Peyer's patch (tissue), 4 donors: ENCODE data around the gene SEMA3F. TPM values are rescaled to one million over a fixed set of nuclear protein-coding genes. Genes with fewer than 3 reads are reported as not detected.
"Not testable (repeated sequence)": the region's sequence is repeated elsewhere in the genome, so short reads cannot be mapped to it uniquely, and the experiment has no call there.

Experiments
- DNase-seq, 3 donors: peaks; one replicate each; pipeline ENCODE4 v3.0.0-alpha.2; 2017 to 2019
- H3K27ac ChIP-seq, 4 donors: fragments of 200-600 bp; sonication (generic); one replicate each; pipeline ENCODE4 v1.5.1; 2016 to 2019
- H3K27me3 ChIP-seq, 2 donors: fragments of 200-600 bp; sonication (generic); one replicate each; pipeline ENCODE4 v1.5.1; 2019
- H3K36me3 ChIP-seq, 3 donors: fragments of 200-600 bp; sonication (generic); one replicate each; pipeline ENCODE4 v1.5.1; 2016 to 2019
- H3K4me1 ChIP-seq, 4 donors: fragments of 200-600 bp; sonication (generic); one replicate each; pipeline ENCODE4 v1.5.1; 2016 to 2019
- H3K4me3 ChIP-seq, 4 donors: fragments of 200-600 bp; sonication (generic); 1 replicate in 3 of 4; 2 replicates in 1 of 4; pipeline ENCODE4 v1.5.1; 2016 to 2019; ENCODE audit warnings: mild to moderate bottlenecking in 1 of 4
- H3K9me3 ChIP-seq, 4 donors: fragments of 200-600 bp; sonication (generic); one replicate each; pipeline ENCODE4 v1.5.1; 2016 to 2019; ENCODE audit warnings: mild to moderate bottlenecking in 1 of 4
- POLR2A ChIP-seq, 2 donors: fragments of 450-650 bp; IDR thresholded peaks; one replicate each; pipeline ENCODE4 v1.5.1; 2017; ENCODE audit warnings: antibody characterized with exemption in 2 of 2, mild to moderate bottlenecking in 2 of 2, moderate library complexity in 2 of 2
- total RNA-seq, 4 donors: library from RNA; depleted of rRNA; stranded (reverse); fragments of >200 nt; gene quantifications; one replicate each; pipeline ENCODE4 v1.1.0, GENCODE V29; 2016
- TF ChIP-seq, protein P1 (sequence below), 6 experiments: fragments of 450-650 bp in 4 of 6; fragments of 200-600 bp in 2 of 6; sonication (generic) in 1 of 6; IDR thresholded peaks; one replicate each; pipeline ENCODE4 v1.5.1; 2017 to 2019; ENCODE audit warnings: antibody characterized with exemption in 6 of 6, mild to moderate bottlenecking in 3 of 6, moderate library complexity in 1 of 6

Gene SEMA3F
- total RNA-seq, 4 donors from 2014 or later: 21.2 to 41.0 (median 23.2) TPM

DNA sequence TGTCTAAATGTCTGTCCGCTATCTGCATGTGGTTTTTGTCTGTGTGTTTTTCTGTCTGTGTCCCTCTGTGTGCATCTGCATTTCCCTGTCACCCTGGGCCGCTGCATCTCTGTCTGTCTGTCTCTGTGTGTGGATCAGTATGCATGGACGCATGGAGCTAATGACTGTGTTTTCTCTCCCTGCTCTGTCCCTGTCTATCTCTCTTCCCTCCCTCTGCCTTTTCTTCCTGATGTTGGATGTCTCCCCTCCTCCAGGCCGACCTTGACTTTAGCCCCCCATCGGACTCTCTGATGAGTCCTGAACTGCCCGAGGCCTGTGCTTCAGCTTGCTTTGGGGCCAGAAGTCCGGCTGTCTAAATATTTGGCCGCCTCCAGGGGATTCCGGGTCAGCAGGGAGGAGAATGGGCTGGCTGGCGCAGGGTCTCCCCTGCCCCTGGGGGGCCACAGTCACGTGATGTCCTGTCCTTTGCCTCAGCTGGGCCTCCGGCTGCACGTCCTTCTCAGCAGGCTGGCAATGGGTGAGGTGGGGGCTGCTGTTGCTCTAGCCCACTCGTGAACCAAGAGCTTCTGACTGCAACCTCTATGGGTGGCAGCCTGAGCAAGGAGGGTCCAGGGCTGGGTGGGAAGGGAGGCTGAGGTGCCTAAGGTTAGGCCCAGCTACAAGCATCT, 53.7 kb downstream of the SEMA3F start:
- Histone ChIP-seq H3K36me3 (no peaks in the 10 kb centered on the region), H3K4me3 (no peak overlapping the region), H3K27ac (no peak overlapping the region), H3K27me3 (peaks cover 0 to 23% of the 10 kb centered on the region in 2 donors), H3K9me3 (no peaks in the 10 kb centered on the region), H3K4me1 (peaks cover 4 to 23% (median 11%) of the 10 kb centered on the region in 4 donors)
- no peak for DNase-seq
- TF ChIP-seq, protein P1, sequence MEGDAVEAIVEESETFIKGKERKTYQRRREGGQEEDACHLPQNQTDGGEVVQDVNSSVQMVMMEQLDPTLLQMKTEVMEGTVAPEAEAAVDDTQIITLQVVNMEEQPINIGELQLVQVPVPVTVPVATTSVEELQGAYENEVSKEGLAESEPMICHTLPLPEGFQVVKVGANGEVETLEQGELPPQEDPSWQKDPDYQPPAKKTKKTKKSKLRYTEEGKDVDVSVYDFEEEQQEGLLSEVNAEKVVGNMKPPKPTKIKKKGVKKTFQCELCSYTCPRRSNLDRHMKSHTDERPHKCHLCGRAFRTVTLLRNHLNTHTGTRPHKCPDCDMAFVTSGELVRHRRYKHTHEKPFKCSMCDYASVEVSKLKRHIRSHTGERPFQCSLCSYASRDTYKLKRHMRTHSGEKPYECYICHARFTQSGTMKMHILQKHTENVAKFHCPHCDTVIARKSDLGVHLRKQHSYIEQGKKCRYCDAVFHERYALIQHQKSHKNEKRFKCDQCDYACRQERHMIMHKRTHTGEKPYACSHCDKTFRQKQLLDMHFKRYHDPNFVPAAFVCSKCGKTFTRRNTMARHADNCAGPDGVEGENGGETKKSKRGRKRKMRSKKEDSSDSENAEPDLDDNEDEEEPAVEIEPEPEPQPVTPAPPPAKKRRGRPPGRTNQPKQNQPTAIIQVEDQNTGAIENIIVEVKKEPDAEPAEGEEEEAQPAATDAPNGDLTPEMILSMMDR (IDR thresholded peaks at IDR 0.05): no peak
- no peak for TF ChIP-seq POLR2A (IDR thresholded peaks at IDR 0.05)

DNA sequence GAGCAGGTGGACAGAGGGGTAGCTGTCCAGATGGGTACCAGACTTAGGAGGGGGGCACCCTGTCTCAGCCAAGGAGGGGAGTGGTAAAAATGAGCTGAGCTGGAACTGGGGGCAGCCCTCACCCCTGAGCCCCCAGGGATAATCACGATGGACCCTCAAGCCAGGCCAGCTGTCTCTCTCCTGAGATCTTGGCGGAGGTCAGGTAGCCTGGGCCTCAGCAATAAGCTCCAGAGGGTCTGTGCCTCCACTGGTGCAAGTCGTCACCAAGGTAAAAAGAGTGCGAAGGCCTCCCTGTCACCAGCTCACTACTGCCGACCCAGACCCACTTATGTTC, 55.0 kb downstream of the SEMA3F start:
- peak overlapping the region in 1 of 4 donors; percentile 29 for H3K27ac ChIP-seq
- DNase-seq: no peak
- TF ChIP-seq, protein P1 (IDR thresholded peaks at IDR 0.05): no peak
- no peak for TF ChIP-seq POLR2A (IDR thresholded peaks at IDR 0.05)
- peaks cover 0 to 10% of the 10 kb centered on the region in 2 donors for H3K27me3 ChIP-seq
- H3K36me3 ChIP-seq: no peaks in the 10 kb centered on the region
- peaks cover under 1 to 14% (median 6%) of the 10 kb centered on the region in 4 donors for H3K4me1 ChIP-seq
- no peak overlapping the region for H3K4me3 ChIP-seq
- no peaks in the 10 kb centered on the region for H3K9me3 ChIP-seq

DNA sequence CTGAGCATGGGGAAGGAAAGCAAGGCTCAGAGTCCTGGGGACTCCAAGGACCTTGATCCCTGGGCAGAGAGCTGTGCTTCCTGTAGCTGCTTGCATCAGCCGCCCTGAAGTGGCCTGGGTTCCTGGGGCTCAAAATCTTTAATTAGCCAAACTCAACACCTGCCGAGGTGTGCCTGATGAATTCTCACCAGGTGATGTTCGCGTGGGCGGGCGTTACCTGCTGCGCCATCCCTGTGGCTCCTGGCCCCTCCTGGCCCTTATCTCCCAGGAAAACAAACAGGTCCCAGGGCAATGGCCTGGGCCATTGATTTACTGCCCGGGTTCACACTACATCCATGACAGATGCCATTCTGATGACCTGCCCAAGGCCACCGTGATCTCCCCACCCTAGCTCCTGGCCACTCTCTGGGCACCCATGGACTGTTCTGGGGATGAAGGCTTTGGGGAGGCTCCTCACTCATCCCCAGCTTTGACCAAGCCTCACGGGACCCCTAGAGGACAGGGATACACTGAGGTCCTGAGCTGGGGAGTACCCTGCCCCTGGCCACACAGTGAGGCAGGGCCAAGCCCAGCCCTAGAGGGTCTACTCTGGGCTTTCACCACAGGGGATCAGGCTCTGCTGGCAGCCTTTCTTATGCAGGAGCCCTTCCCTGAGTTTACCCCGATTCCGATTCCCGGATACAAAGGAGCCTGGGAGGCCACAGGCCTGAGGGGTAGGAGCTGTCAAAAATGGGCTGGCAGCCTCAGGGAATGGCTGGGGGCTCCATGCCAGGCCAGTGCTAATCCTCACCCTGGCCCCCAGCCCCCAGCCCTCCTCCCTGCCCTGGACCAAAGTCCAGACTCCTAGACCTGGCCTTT, 55.6 kb downstream of the SEMA3F start:
- Histone ChIP-seq H3K27ac (peak overlapping the region in 2 of 4 donors; percentile 37 to 60), H3K27me3 (peaks cover 0 to 4% of the 10 kb centered on the region in 2 donors), H3K36me3 (no peaks in the 10 kb centered on the region), H3K4me1 (peaks cover 0 to 8% (median 1%) of the 10 kb centered on the region in 4 donors), H3K9me3 (no peaks in the 10 kb centered on the region), H3K4me3 (no peak overlapping the region)
- no peak for TF ChIP-seq POLR2A (IDR thresholded peaks at IDR 0.05)
- TF ChIP-seq, protein P1 (IDR thresholded peaks at IDR 0.05): no peak
- peak in 2 of 3 donors; percentile 73 to 76 for DNase-seq

DNA sequence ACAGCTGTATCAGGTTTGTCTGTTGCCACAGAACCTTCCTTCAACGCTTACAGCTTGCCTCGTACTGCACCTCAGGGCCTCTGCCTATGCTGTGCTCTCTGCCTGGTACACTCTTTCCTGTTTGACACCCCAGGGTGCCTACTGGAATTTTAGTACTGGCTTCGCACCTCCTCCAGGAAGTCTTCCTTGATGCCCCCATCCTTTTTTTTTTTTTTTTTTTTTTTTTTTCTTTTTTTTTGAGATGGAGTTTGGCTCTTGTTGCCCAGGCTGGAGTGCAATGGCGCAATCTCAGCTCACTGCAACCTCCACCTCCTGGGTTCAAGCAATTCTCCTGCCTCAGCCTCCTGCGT, 56.2 kb downstream of the SEMA3F start:
- H3K4me1 ChIP-seq, H3K9me3 ChIP-seq, H3K4me3 ChIP-seq, H3K36me3 ChIP-seq, H3K27me3 ChIP-seq, DNase-seq: not testable (repeated sequence)
- H3K27ac ChIP-seq: peak overlapping the region in 1 of 4 donors; percentile 60

DNA sequence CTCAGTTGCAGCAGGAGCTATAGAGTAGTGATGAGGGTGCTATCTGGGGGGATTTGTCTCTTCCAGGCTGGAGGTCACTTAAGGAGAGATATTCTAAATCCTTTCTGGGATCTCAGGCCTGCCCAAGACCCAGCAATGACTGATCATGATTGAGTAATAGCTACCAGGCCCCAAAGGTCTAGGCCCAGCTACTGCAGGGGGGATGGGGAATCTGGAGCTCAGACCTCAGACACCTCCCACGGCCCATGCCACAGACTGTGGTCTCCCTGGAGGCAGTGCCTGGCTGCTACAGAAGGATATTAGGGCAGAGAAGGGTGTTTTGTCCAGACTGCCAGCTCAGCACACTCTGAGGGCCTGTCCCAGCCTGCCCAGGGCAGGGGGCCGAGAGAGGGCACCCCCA, 56.8 kb downstream of the SEMA3F start:
- H3K27ac ChIP-seq: no peak overlapping the region
- DNase-seq: no peak
- no peaks in the 10 kb centered on the region for H3K36me3 ChIP-seq
- TF ChIP-seq, protein P1 (IDR thresholded peaks at IDR 0.05): no peak
- TF ChIP-seq POLR2A (IDR thresholded peaks at IDR 0.05): no peak
- H3K4me1 ChIP-seq: peaks cover 0 to 5% (median 0%) of the 10 kb centered on the region in 4 donors
- H3K27me3 ChIP-seq: no peaks in the 10 kb centered on the region
- no peaks in the 10 kb centered on the region for H3K9me3 ChIP-seq
- H3K4me3 ChIP-seq: no peak overlapping the region

DNA sequence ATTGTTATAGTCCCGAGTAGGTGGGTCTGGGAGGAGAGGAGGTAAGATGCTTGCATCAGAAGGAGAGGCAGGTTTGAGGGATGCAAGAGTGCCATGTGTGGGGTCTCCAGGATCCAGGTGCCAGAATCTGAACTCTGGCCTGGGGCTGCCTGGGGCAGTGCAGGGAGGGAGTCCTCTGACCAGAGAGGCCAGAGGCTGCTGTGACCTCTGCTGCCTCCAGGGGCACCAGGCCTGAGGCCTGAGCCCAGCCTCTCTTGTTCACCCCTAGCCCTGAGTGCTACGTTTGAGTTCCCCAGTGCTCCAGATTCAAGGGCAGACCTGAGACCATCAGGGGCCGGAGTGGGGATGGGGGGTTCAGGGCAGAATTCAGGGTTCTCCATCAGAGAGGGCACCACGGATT, 57.4 kb downstream of the SEMA3F start:
- Histone ChIP-seq H3K4me1 (peaks cover 0 to 5% (median 0%) of the 10 kb centered on the region in 4 donors), H3K9me3 (no peaks in the 10 kb centered on the region), H3K27me3 (no peaks in the 10 kb centered on the region), H3K4me3 (no peak overlapping the region), H3K27ac (no peak overlapping the region), H3K36me3 (no peaks in the 10 kb centered on the region)
- TF ChIP-seq, protein P1 (IDR thresholded peaks at IDR 0.05): no peak
- no peak for TF ChIP-seq POLR2A (IDR thresholded peaks at IDR 0.05)
- no peak for DNase-seq
